Measurements from ENCODE around the gene ELF4.
A peak's percentile ranks its signal among the peaks of the same experiment; 100 is the strongest.

ELF4 gene

GRCh38 chrX:130083107-130083490 lies 27.2 kb downstream of the ELF4 start:
- no peaks in the 10 kb centered on the region for H3K27me3 Mint-ChIP-seq
- H3K27ac Mint-ChIP-seq, result peak overlapping the region; percentile 80
- peaks cover 3% of the 10 kb centered on the region for H3K36me3 Mint-ChIP-seq (ENCODE audit: low read depth)
- peaks cover 69% of the 10 kb centered on the region for H3K4me1 Mint-ChIP-seq
- H3K9me3 Mint-ChIP-seq, result no peaks in the 10 kb centered on the region
- ATAC-seq (no peak), DNase-seq (no peak)
- peak overlapping the region; percentile 29 for H3K4me3 Mint-ChIP-seq

GRCh38 chrX:130082244-130083106 lies 27.8 kb downstream of the ELF4 start:
- ATAC-seq (peak; percentile 65), DNase-seq (peak; percentile 67)
- Mint-ChIP-seq H3K4me1 (peaks cover 63% of the 10 kb centered on the region), H3K9me3 (no peaks in the 10 kb centered on the region), H3K27ac (peak overlapping the region; percentile 80), H3K36me3 (ENCODE audit: low read depth) (no peaks in the 10 kb centered on the region), H3K27me3 (no peaks in the 10 kb centered on the region), H3K4me3 (peak overlapping the region; percentile 43)

GRCh38 chrX:130081421-130082045 lies 28.8 kb downstream of the ELF4 start:
- Mint-ChIP-seq H3K4me3 (no peak overlapping the region), H3K9me3 (no peaks in the 10 kb centered on the region), H3K36me3 (ENCODE audit: low read depth) (no peaks in the 10 kb centered on the region), H3K4me1 (peaks cover 57% of the 10 kb centered on the region), H3K27ac (peak overlapping the region; percentile 80), H3K27me3 (no peaks in the 10 kb centered on the region)
- no peak for DNase-seq
- no peak for ATAC-seq

- no peaks in the 10 kb centered on the region for H3K9me3 Mint-ChIP-seq
- peaks cover 51% of the 10 kb centered on the region for H3K4me1 Mint-ChIP-seq
- no peaks in the 10 kb centered on the region for H3K27me3 Mint-ChIP-seq
- H3K27ac Mint-ChIP-seq, result no peak overlapping the region
- H3K36me3 Mint-ChIP-seq (ENCODE audit: low read depth), result no peaks in the 10 kb centered on the region
- ATAC-seq (no peak), DNase-seq (no peak)
- H3K4me3 Mint-ChIP-seq, result no peak overlapping the region
These were observed 29.4 kb downstream of the ELF4 start for GRCh38 chrX:130080791-130081367.

GRCh38 chrX:130079824-130080406 lies 30.4 kb downstream of the ELF4 start:
- DNase-seq, result peak; percentile 59
- peaks cover 41% of the 10 kb centered on the region for H3K4me1 Mint-ChIP-seq
- no peaks in the 10 kb centered on the region for H3K36me3 Mint-ChIP-seq (ENCODE audit: low read depth)
- H3K9me3 Mint-ChIP-seq, result no peaks in the 10 kb centered on the region
- H3K27me3 Mint-ChIP-seq, result no peaks in the 10 kb centered on the region
- H3K4me3 Mint-ChIP-seq, result no peak overlapping the region
- no peak for ATAC-seq
- H3K27ac Mint-ChIP-seq, result peak overlapping the region; percentile 46

- DNase-seq, result no peak
- H3K4me1 Mint-ChIP-seq, result peaks cover 6% of the 10 kb centered on the region
- no peak overlapping the region for H3K4me3 Mint-ChIP-seq
- ATAC-seq, result no peak
- H3K9me3 Mint-ChIP-seq, result no peaks in the 10 kb centered on the region
- no peaks in the 10 kb centered on the region for H3K27me3 Mint-ChIP-seq
- H3K27ac Mint-ChIP-seq, result no peak overlapping the region
- H3K36me3 Mint-ChIP-seq (ENCODE audit: low read depth), result peaks cover 4% of the 10 kb centered on the region
These were observed 34.5 kb downstream of the ELF4 start for GRCh38 chrX:130075777-130076176.

GRCh38 chrX:130072345-130072740 lies 38.0 kb downstream of the ELF4 start:
- H3K4me1 Mint-ChIP-seq, result no peaks in the 10 kb centered on the region
- H3K27ac Mint-ChIP-seq, result no peak overlapping the region
- DNase-seq (no peak), ATAC-seq (no peak)
- H3K4me3 Mint-ChIP-seq, result no peak overlapping the region
- peaks cover 9% of the 10 kb centered on the region for H3K36me3 Mint-ChIP-seq (ENCODE audit: low read depth)
- H3K9me3 Mint-ChIP-seq, result no peaks in the 10 kb centered on the region
- H3K27me3 Mint-ChIP-seq, result no peaks in the 10 kb centered on the region

GRCh38 chrX:130071611-130072344 lies 38.5 kb downstream of the ELF4 start:
- Mint-ChIP-seq H3K27me3 (no peaks in the 10 kb centered on the region), H3K4me1 (no peaks in the 10 kb centered on the region), H3K9me3 (no peaks in the 10 kb centered on the region), H3K4me3 (no peak overlapping the region), H3K27ac (no peak overlapping the region), H3K36me3 (ENCODE audit: low read depth) (peaks cover 11% of the 10 kb centered on the region)
- ATAC-seq (no peak), DNase-seq (no peak)

- Mint-ChIP-seq H3K27ac (no peak overlapping the region), H3K4me1 (peaks cover 10% of the 10 kb centered on the region), H3K4me3 (no peak overlapping the region), H3K9me3 (no peaks in the 10 kb centered on the region), H3K27me3 (no peaks in the 10 kb centered on the region), H3K36me3 (ENCODE audit: low read depth) (peaks cover 10% of the 10 kb centered on the region)
- no peak for ATAC-seq
- no peak for DNase-seq
These were observed 43.2 kb downstream of the ELF4 start for GRCh38 chrX:130066975-130067615.

- DNase-seq (peak; percentile 86), ATAC-seq (peak; percentile 90)
- H3K27ac Mint-ChIP-seq, result peak overlapping the region; percentile 56
- H3K4me3 Mint-ChIP-seq, result peak overlapping the region; percentile 56
- peaks cover 14% of the 10 kb centered on the region for H3K4me1 Mint-ChIP-seq
- peaks cover 4% of the 10 kb centered on the region for H3K36me3 Mint-ChIP-seq (ENCODE audit: low read depth)
- H3K27me3 Mint-ChIP-seq, result no peaks in the 10 kb centered on the region
- no peaks in the 10 kb centered on the region for H3K9me3 Mint-ChIP-seq
These were observed 49.9 kb downstream of the ELF4 start for GRCh38 chrX:130060122-130061069.

- ATAC-seq (no peak), DNase-seq (no peak)
- H3K9me3 Mint-ChIP-seq, result no peaks in the 10 kb centered on the region
- H3K4me3 Mint-ChIP-seq, result no peak overlapping the region
- H3K27me3 Mint-ChIP-seq, result no peaks in the 10 kb centered on the region
- no peak overlapping the region for H3K27ac Mint-ChIP-seq
- peaks cover 4% of the 10 kb centered on the region for H3K4me1 Mint-ChIP-seq
- peaks cover 2% of the 10 kb centered on the region for H3K36me3 Mint-ChIP-seq (ENCODE audit: low read depth)
These were observed 51.6 kb downstream of the ELF4 start for GRCh38 chrX:130058652-130059051.

- no peak overlapping the region for H3K4me3 Mint-ChIP-seq
- H3K9me3 Mint-ChIP-seq, result no peaks in the 10 kb centered on the region
- ATAC-seq (no peak), DNase-seq (no peak)
- H3K4me1 Mint-ChIP-seq, result peaks cover 4% of the 10 kb centered on the region
- peaks cover 2% of the 10 kb centered on the region for H3K36me3 Mint-ChIP-seq (ENCODE audit: low read depth)
- no peaks in the 10 kb centered on the region for H3K27me3 Mint-ChIP-seq
- H3K27ac Mint-ChIP-seq, result no peak overlapping the region
These were observed 53.1 kb downstream of the ELF4 start for GRCh38 chrX:130057209-130057608.

GRCh38 chrX:130055899-130056298 lies 54.4 kb downstream of the ELF4 start:
- no peak for ATAC-seq
- H3K27me3 Mint-ChIP-seq, result no peaks in the 10 kb centered on the region
- H3K4me3 Mint-ChIP-seq, result no peak overlapping the region
- no peak for DNase-seq
- peaks cover 2% of the 10 kb centered on the region for H3K36me3 Mint-ChIP-seq (ENCODE audit: low read depth)
- no peaks in the 10 kb centered on the region for H3K9me3 Mint-ChIP-seq
- no peak overlapping the region for H3K27ac Mint-ChIP-seq
- peaks cover 4% of the 10 kb centered on the region for H3K4me1 Mint-ChIP-seq

Measured in activated naive CD8-positive, alpha-beta T cell treated with anti-CD3 and anti-CD28 coated beads, Interleukin-2, amount 50 U/mL, for 24 hours (primary cell).